ENCODE data around the gene VSTM2L.

VSTM2L gene

GRCh38 chr20:37944456-37944981, 41.6 kb downstream of the VSTM2L start:
- TF ChIP-seq POLR2A (IDR thresholded peaks at IDR 0.05; ENCODE audit: extremely low read depth, insufficient read length) (no peak), MYC (IDR thresholded peaks at IDR 0.05; ENCODE audit: low read depth, low read length) (no peak), MAX (IDR thresholded peaks at IDR 0.05; ENCODE audit: low read depth, low read length) (no peak), CTCF (IDR thresholded peaks at IDR 0.05; ENCODE audit: low read depth, low read length) (no peak)
- no peak for DNase-seq (ENCODE audit: low read depth)
- no peak overlapping the region for H3K4me3 ChIP-seq (ENCODE audit: low read depth, low read length)

- no peak for TF ChIP-seq CTCF (IDR thresholded peaks at IDR 0.05; ENCODE audit: low read depth, low read length)
- DNase-seq (ENCODE audit: low read depth): no peak
- H3K4me3 ChIP-seq (ENCODE audit: low read depth, low read length): no peak overlapping the region
Measured at GRCh38 chr20:37945091-37945547, 42.2 kb downstream of the VSTM2L start.

GRCh38 chr20:37946946-37947345, 44.0 kb downstream of the VSTM2L start:
- H3K4me3 ChIP-seq (ENCODE audit: low read depth, low read length): no peak overlapping the region
- TF ChIP-seq CTCF (IDR thresholded peaks at IDR 0.05; ENCODE audit: low read depth, low read length): no peak
- TF ChIP-seq POLR2A (IDR thresholded peaks at IDR 0.05; ENCODE audit: extremely low read depth, insufficient read length): no peak
- no peak for TF ChIP-seq MAX (IDR thresholded peaks at IDR 0.05; ENCODE audit: low read depth, low read length)
- no peak for TF ChIP-seq MYC (IDR thresholded peaks at IDR 0.05; ENCODE audit: low read depth, low read length)
- no peak for DNase-seq (ENCODE audit: low read depth)

- DNase-seq (ENCODE audit: low read depth): no peak
- TF ChIP-seq POLR2A (IDR thresholded peaks at IDR 0.05; ENCODE audit: extremely low read depth, insufficient read length) (no peak), MYC (IDR thresholded peaks at IDR 0.05; ENCODE audit: low read depth, low read length) (no peak), CTCF (IDR thresholded peaks at IDR 0.05; ENCODE audit: low read depth, low read length) (no peak), MAX (IDR thresholded peaks at IDR 0.05; ENCODE audit: low read depth, low read length) (no peak)
- no peak overlapping the region for H3K4me3 ChIP-seq (ENCODE audit: low read depth, low read length)
Measured at GRCh38 chr20:37947943-37948342, 45.0 kb downstream of the VSTM2L start.

- no peak overlapping the region for H3K4me3 ChIP-seq (ENCODE audit: low read depth, low read length)
- no peak for DNase-seq (ENCODE audit: low read depth)
- TF ChIP-seq MAX (IDR thresholded peaks at IDR 0.05; ENCODE audit: low read depth, low read length): no peak
- no peak for TF ChIP-seq POLR2A (IDR thresholded peaks at IDR 0.05; ENCODE audit: extremely low read depth, insufficient read length)
- no peak for TF ChIP-seq CTCF (IDR thresholded peaks at IDR 0.05; ENCODE audit: low read depth, low read length)
- no peak for TF ChIP-seq MYC (IDR thresholded peaks at IDR 0.05; ENCODE audit: low read depth, low read length)
Measured at GRCh38 chr20:37948956-37949355, 46.0 kb downstream of the VSTM2L start.

- no peak for DNase-seq (ENCODE audit: low read depth)
- TF ChIP-seq CTCF (IDR thresholded peaks at IDR 0.05; ENCODE audit: low read depth, low read length) (no peak), MYC (IDR thresholded peaks at IDR 0.05; ENCODE audit: low read depth, low read length) (no peak), POLR2A (IDR thresholded peaks at IDR 0.05; ENCODE audit: extremely low read depth, insufficient read length) (no peak), MAX (IDR thresholded peaks at IDR 0.05; ENCODE audit: low read depth, low read length) (no peak)
- H3K4me3 ChIP-seq (ENCODE audit: low read depth, low read length): no peak overlapping the region
Measured at GRCh38 chr20:37954190-37954589, 51.3 kb downstream of the VSTM2L start.
